Breast epithelium (tissue), 4 donors: ENCODE results near the gene SS18L1. TPM values are rescaled to one million over a fixed set of nuclear protein-coding genes. Genes with fewer than 3 reads are reported as not detected.

Experiments used
- DNase-seq, 2 donors: peaks; one replicate each; pipeline ENCODE4 v3.0.0-alpha.2; 2019; ENCODE audit warnings: low spot score in 2 of 2
- H3K27ac ChIP-seq, 2 donors: fragments of 200-600 bp; sonication (generic) in 1 of 2; one replicate each; pipeline ENCODE4 v1.5.1; 2016 to 2019; ENCODE audit warnings: mild to moderate bottlenecking in 1 of 2
- H3K27me3 ChIP-seq, 2 donors: fragments of 200-600 bp; sonication (generic) in 1 of 2; one replicate each; pipeline versions ENCODE4 v1.5.1 to v1.6.0; 2017 to 2019; ENCODE audit warnings: control low read depth in 1 of 2, mild to moderate bottlenecking in 1 of 2
- H3K36me3 ChIP-seq: fragments of 200-600 bp; one replicate; pipeline ENCODE4 v1.5.1; 2019
- H3K4me1 ChIP-seq, 2 donors: fragments of 200-600 bp; sonication (generic); one replicate each; pipeline ENCODE4 v1.5.1; 2016 to 2019; ENCODE audit warnings: control low read depth in 1 of 2
- H3K4me3 ChIP-seq, 3 donors: fragments of 200-600 bp; sonication (generic); 1 replicate in 2 of 3; 2 replicates in 1 of 3; pipeline ENCODE4 v1.5.1; 2016 to 2019; ENCODE audit warnings: mild to moderate bottlenecking in 3 of 3, moderate library complexity in 2 of 3
- H3K9me3 ChIP-seq, 2 donors: fragments of 200-600 bp; sonication (generic) in 1 of 2; one replicate each; pipeline ENCODE4 v1.5.1; 2016 to 2019; ENCODE audit warnings: control low read depth in 1 of 2
- CTCF ChIP-seq, 3 donors: fragments of 450-650 bp; IDR thresholded peaks; one replicate each; pipeline ENCODE4 v1.5.1; 2016 to 2017; ENCODE audit warnings: antibody characterized with exemption in 3 of 3, mild to moderate bottlenecking in 3 of 3, moderate library complexity in 3 of 3
- POLR2A ChIP-seq: fragments of 450-650 bp; IDR thresholded peaks from one replicate; pipeline ENCODE4 v1.6.1; 2016; ENCODE audit warnings: antibody characterized with exemption, mild to moderate bottlenecking, moderate library complexity
- POLR2AphosphoS5 ChIP-seq, 3 donors: sonication (generic); formaldehyde crosslinking; IDR thresholded peaks; one replicate each; pipeline ENCODE4 v1.6.1; 2017; ENCODE audit warnings: antibody characterized with exemption in 3 of 3
- intact Hi-C: fragments of 100-400 bp; cut with DNase I; formaldehyde crosslinking; loops from one replicate; pipeline ENCODE4 v1.15.1; 2023; ENCODE audit warnings: low total_unique reads
- total RNA-seq, 3 donors: library from RNA; depleted of rRNA; stranded (reverse); fragments of >200 nt; gene quantifications; one replicate each; pipeline ENCODE4 v1.1.0, GENCODE V29; 2016

Gene SS18L1
- total RNA-seq, 3 donors from 2014 or later = 12.5 to 18.4 (median 14.4) TPM

- Histone ChIP-seq H3K4me3 (peak overlapping the region in 1 of 3 donors; percentile 8), H3K4me1 (no peaks in the 10 kb centered on the region), H3K36me3 (peaks cover 14% of the 10 kb centered on the region), H3K27me3 (no peaks in the 10 kb centered on the region), H3K27ac (peak overlapping the region; percentile 42 to 74), H3K9me3 (no peaks in the 10 kb centered on the region)
- no peak for DNase-seq
- intact Hi-C loops = no loop called here
- TF ChIP-seq CTCF (IDR thresholded peaks at IDR 0.05) (no peak), POLR2A (no peak), POLR2AphosphoS5 (IDR thresholded peaks at IDR 0.05) (no peak)
These were observed 11.1 kb upstream of the SS18L1 start for GRCh38 chr20:62132421-62132820.

- no peak for DNase-seq
- Histone ChIP-seq H3K9me3 (no peaks in the 10 kb centered on the region), H3K27me3 (no peaks in the 10 kb centered on the region), H3K4me3 (peak overlapping the region in 1 of 3 donors; percentile 8), H3K4me1 (no peaks in the 10 kb centered on the region), H3K27ac (peak overlapping the region; percentile 42 to 74), H3K36me3 (peaks cover 18% of the 10 kb centered on the region)
- intact Hi-C loops = no loop called here
- TF ChIP-seq CTCF (IDR thresholded peaks at IDR 0.05) (no peak), POLR2AphosphoS5 (IDR thresholded peaks at IDR 0.05) (no peak), POLR2A (no peak)
These were observed 10.3 kb upstream of the SS18L1 start for GRCh38 chr20:62133051-62133845.

DNA sequence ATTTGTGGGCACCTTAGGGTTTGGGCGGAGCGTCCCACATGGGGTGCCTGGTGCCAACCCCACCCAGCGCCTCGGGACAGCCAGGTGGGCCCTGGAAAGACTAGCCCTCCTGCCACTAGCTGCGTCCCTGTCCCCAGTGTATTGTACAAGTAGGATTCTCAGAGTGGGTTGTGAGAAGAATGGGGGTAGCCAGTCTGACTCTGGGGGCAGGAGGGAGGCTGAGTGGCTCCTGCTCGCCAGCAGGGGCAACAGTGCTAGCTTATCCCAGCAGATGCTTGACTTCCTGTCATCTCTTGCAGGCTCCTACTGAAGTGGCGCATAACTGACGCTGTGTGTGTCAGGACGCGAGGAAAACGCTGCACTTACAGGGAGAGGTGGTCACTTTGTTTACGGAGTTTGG, 9.7 kb upstream of the SS18L1 start:
- no peak overlapping the region for H3K4me3 ChIP-seq
- no peak for DNase-seq
- H3K4me1 ChIP-seq = no peaks in the 10 kb centered on the region
- H3K9me3 ChIP-seq = no peaks in the 10 kb centered on the region
- peak overlapping the region in 1 of 2 donors; percentile 74 for H3K27ac ChIP-seq
- H3K36me3 ChIP-seq = peaks cover 19% of the 10 kb centered on the region
- H3K27me3 ChIP-seq = no peaks in the 10 kb centered on the region
- intact Hi-C loops = no loop called here
- TF ChIP-seq POLR2AphosphoS5 (IDR thresholded peaks at IDR 0.05) = no peak
- no peak for TF ChIP-seq POLR2A
- TF ChIP-seq CTCF (IDR thresholded peaks at IDR 0.05) = no peak

GRCh38 chr20:62134735-62135231, 8.8 kb upstream of the SS18L1 start:
- no peak for DNase-seq
- intact Hi-C loops = no loop called here
- no peaks in the 10 kb centered on the region for H3K9me3 ChIP-seq
- peak overlapping the region in 1 of 2 donors; percentile 68 for H3K27ac ChIP-seq
- no peak for TF ChIP-seq POLR2A
- no peaks in the 10 kb centered on the region for H3K27me3 ChIP-seq
- H3K4me3 ChIP-seq = no peak overlapping the region
- no peaks in the 10 kb centered on the region for H3K4me1 ChIP-seq
- H3K36me3 ChIP-seq = peaks cover 22% of the 10 kb centered on the region

- Histone ChIP-seq H3K4me3 (no peak overlapping the region), H3K9me3 (no peaks in the 10 kb centered on the region), H3K4me1 (no peaks in the 10 kb centered on the region), H3K27ac (peak overlapping the region in 1 of 2 donors; percentile 25), H3K36me3 (peaks cover 22% of the 10 kb centered on the region), H3K27me3 (no peaks in the 10 kb centered on the region)
- no peak for TF ChIP-seq CTCF (IDR thresholded peaks at IDR 0.05)
- no peak for TF ChIP-seq POLR2A
- no peak for TF ChIP-seq POLR2AphosphoS5 (IDR thresholded peaks at IDR 0.05)
- intact Hi-C loops = no loop called here
- no peak for DNase-seq
These were observed 7.8 kb upstream of the SS18L1 start for GRCh38 chr20:62135573-62136266.
